ENCODE results near the gene OR2H2. TPM values are rescaled to one million over a fixed set of nuclear protein-coding genes. Genes with fewer than 3 reads are reported as not detected.

The OR2H2 gene
- total RNA-seq = not detected in 2 replicates

GRCh38 chr6:29584821-29585220 lies at the start of gene OR2H2:
OR2H2 (plus strand) TSS chr6:29585121; CDS start chr6:29587945, 2,824 bp downstream.

GRCh38 chr6:29559524-29560287 lies 25.2 kb upstream of the OR2H2 start, which contains the start of gene UBD:
UBD (minus strand) TSS chr6:29559732; CDS start chr6:29559701, 31 bp downstream.

GRCh38 chr6:29632789-29633533 lies 48.0 kb downstream of the OR2H2 start, which contains the start of gene GABBR1:
GABBR1 (minus strand) TSS chr6:29633183; CDS start chr6:29632385, 798 bp downstream.

Other genes starting within 250 kb of the OR2H2 start
- not detected in 2 replicates for gene OR5V1, start 216.3 kb upstream of the OR2H2 start, total RNA-seq
- not detected in 2 replicates for gene OR12D3, start 209.8 kb upstream of the OR2H2 start, total RNA-seq
- gene OR12D2, start 189.5 kb upstream of the OR2H2 start, total RNA-seq = not detected in 2 replicates
- gene OR12D1, start 170.2 kb upstream of the OR2H2 start, total RNA-seq = not detected in 2 replicates
- gene OR10C1, start 145.8 kb upstream of the OR2H2 start, total RNA-seq = not detected in 2 replicates
- gene OR11A1, start 128.1 kb upstream of the OR2H2 start, total RNA-seq = not detected in 2 replicates
- not detected in 2 replicates for gene OR2H1, start 128.0 kb upstream of the OR2H2 start, total RNA-seq
- not detected in 2 replicates for gene MAS1L, start 97.2 kb upstream of the OR2H2 start, total RNA-seq
- not detected in 2 replicates for gene UBD, start 25.4 kb upstream of the OR2H2 start, total RNA-seq
- 7.1 and 8.6 TPM in 2 replicates for gene GABBR1, start 48.1 kb downstream of the OR2H2 start, total RNA-seq
- not detected in 2 replicates for gene MOG, start 72.0 kb downstream of the OR2H2 start, total RNA-seq
- 0.58 TPM in 1 of 2 replicates, not detected in the other for gene ZFP57, start 96.0 kb downstream of the OR2H2 start, total RNA-seq
- 4.6 and 12.6 TPM in 2 replicates for gene HLA-F, start 138.3 kb downstream of the OR2H2 start, total RNA-seq
- gene HLA-G, start 242.7 kb downstream of the OR2H2 start, total RNA-seq = not detected in 2 replicates

All from myometrial cell (primary cell).